HEK293T (cell line): Measurements from ENCODE around the gene MAPK6.

Source experiments
- CTCF ChIA-PET: fragments of 350-600 bp; formaldehyde crosslinking; extraction: SDS; loops from one replicate; lab custom pipeline; 2021; ENCODE audit warnings: antibody characterized with exemption, inconsistent platforms; lab: Yijun Ruan, JAX
- POLR2A ChIA-PET: fragments of 350-600 bp; formaldehyde crosslinking; extraction: SDS; loops from one replicate; lab custom pipeline; 2020; ENCODE audit warnings: antibody characterized with exemption, inconsistent platforms; lab: Yijun Ruan, JAX
- DNase-seq: peaks from one replicate; pipeline ENCODE4 v3.0.0; 2012; ENCODE audit warnings: mixed read lengths; ENCODE audit errors: extremely low spot score
- ARNT ChIP-seq: fragments of 450-650 bp; IDR thresholded peaks from 2 replicates; pipeline ENCODE4 v1.6.1; 2017; ENCODE audit warnings: mild to moderate bottlenecking
- BHLHE40 ChIP-seq: fragments of 450-650 bp; IDR thresholded peaks from 2 replicates; pipeline ENCODE4 v1.6.1; 2016; ENCODE audit warnings: mild to moderate bottlenecking, moderate library complexity, borderline replicate concordance
- CTBP1 ChIP-seq: fragments of 450-650 bp; IDR thresholded peaks from 2 replicates; pipeline ENCODE4 v1.6.1; 2016; ENCODE audit warnings: borderline replicate concordance
- ELF4 ChIP-seq: fragments of 450-650 bp; IDR thresholded peaks from 2 replicates; pipeline ENCODE4 v1.6.1; 2017; ENCODE audit warnings: antibody characterized with exemption
- FOXA1 ChIP-seq: fragments of 450-650 bp; IDR thresholded peaks from 2 replicates; pipeline ENCODE4 v1.6.1; 2016; ENCODE audit warnings: mild to moderate bottlenecking
- FOXK2 ChIP-seq: fragments of 450-650 bp; IDR thresholded peaks from 2 replicates; pipeline ENCODE4 v1.6.1; 2016; ENCODE audit warnings: mild to moderate bottlenecking
- FOXM1 ChIP-seq: fragments of 450-650 bp; IDR thresholded peaks from 2 replicates; pipeline ENCODE4 v1.6.1; 2017; ENCODE audit warnings: mild to moderate bottlenecking, borderline replicate concordance
- HDGF ChIP-seq: fragments of 450-650 bp; IDR thresholded peaks from 2 replicates; pipeline ENCODE4 v1.6.1; 2017; ENCODE audit warnings: antibody characterized with exemption, borderline replicate concordance
- L3MBTL2 ChIP-seq: fragments of 450-650 bp; conservative IDR thresholded peaks from 2 replicates; pipeline ENCODE4 v1.6.1; 2016; ENCODE audit warnings: mild to moderate bottlenecking
- LEF1 ChIP-seq: fragments of 450-650 bp; IDR thresholded peaks from 2 replicates; pipeline ENCODE4 v1.6.1; 2017; ENCODE audit warnings: mild to moderate bottlenecking, borderline replicate concordance
- NFRKB ChIP-seq: fragments of 450-650 bp; IDR thresholded peaks from 2 replicates; pipeline ENCODE4 v1.6.1; 2016; ENCODE audit warnings: mild to moderate bottlenecking, moderate library complexity
- PKNOX1 ChIP-seq: fragments of 450-650 bp; IDR thresholded peaks from 2 replicates; pipeline ENCODE4 v1.6.1; 2016
- SP1 ChIP-seq: fragments of 450-650 bp; IDR thresholded peaks from 2 replicates; pipeline ENCODE4 v1.6.1; 2017
- SUZ12 ChIP-seq: fragments of 450-650 bp; IDR thresholded peaks from 2 replicates; pipeline ENCODE4 v1.6.1; 2016; ENCODE audit warnings: mild to moderate bottlenecking
- TARDBP ChIP-seq: fragments of 450-650 bp; IDR thresholded peaks from 2 replicates; pipeline ENCODE4 v1.6.1; 2016
- ZNF384 ChIP-seq: fragments of 450-650 bp; IDR thresholded peaks from 2 replicates; pipeline ENCODE4 v1.6.1; 2016

Gene MAPK6

GRCh38 chr15:52008698-52009434 is 10.2 kb upstream of the MAPK6 start:
- ChIA-PET POLR2A (no interaction called here), CTCF (no interaction called here)
- TF ChIP-seq FOXA1: no peak
- no peak for TF ChIP-seq BHLHE40
- no peak for TF ChIP-seq LEF1
- TF ChIP-seq SP1: no peak
- TF ChIP-seq CTBP1: no peak
- no peak for TF ChIP-seq PKNOX1
- TF ChIP-seq ELF4: no peak
- TF ChIP-seq NFRKB: no peak
- no peak for TF ChIP-seq FOXK2
- TF ChIP-seq L3MBTL2: no peak
- TF ChIP-seq FOXM1: no peak
- TF ChIP-seq ZNF384: no peak
- DNase-seq: no peak

- POLR2A ChIA-PET: no interaction called here
- CTCF ChIA-PET: interaction anchor here (0.6 kb wide), 1 partner anchor 93 kb away, joined by 3 read pairs; no protein-coding TSS in a partner anchor
- TF ChIP-seq ELF4 (no peak), SP1 (no peak), FOXK2 (no peak), SUZ12 (no peak), HDGF (no peak), TARDBP (no peak)
- DNase-seq: no peak
Measured at GRCh38 chr15:52010633-52011595, 8.1 kb upstream of the MAPK6 start.

GRCh38 chr15:52011711-52012144 is 7.3 kb upstream of the MAPK6 start:
- TF ChIP-seq FOXK2 (no peak), FOXM1 (no peak), SP1 (no peak), NFRKB (no peak), ARNT (no peak), ELF4 (no peak), BHLHE40 (no peak), L3MBTL2 (no peak), LEF1 (no peak), SUZ12 (no peak), FOXA1 (no peak), ZNF384 (no peak), PKNOX1 (no peak), CTBP1 (no peak), TARDBP (no peak), HDGF (no peak)
- POLR2A ChIA-PET: no interaction called here
- no peak for DNase-seq
- CTCF ChIA-PET: no interaction called here

GRCh38 chr15:52012210-52012609 is 6.8 kb upstream of the MAPK6 start:
- DNase-seq: no peak
- ChIA-PET CTCF (no interaction called here), POLR2A (no interaction called here)
- TF ChIP-seq LEF1 (no peak), BHLHE40 (no peak), HDGF (no peak), ELF4 (no peak), SUZ12 (no peak), ZNF384 (no peak), FOXA1 (no peak), FOXM1 (no peak)

- POLR2A ChIA-PET: no interaction called here
- DNase-seq: no peak
- no peak for TF ChIP-seq PKNOX1
- TF ChIP-seq SP1: no peak
- no peak for TF ChIP-seq NFRKB
- no peak for TF ChIP-seq LEF1
- TF ChIP-seq ARNT: no peak
- no peak for TF ChIP-seq ZNF384
- TF ChIP-seq FOXA1: no peak
- no peak for TF ChIP-seq CTBP1
- CTCF ChIA-PET: no interaction called here
Measured at GRCh38 chr15:52013151-52013791, 5.7 kb upstream of the MAPK6 start.

- TF ChIP-seq HDGF (no peak), BHLHE40 (no peak), ZNF384 (no peak), NFRKB (no peak), ELF4 (no peak), TARDBP (no peak), FOXA1 (no peak), L3MBTL2 (no peak), ARNT (no peak), FOXM1 (no peak), FOXK2 (no peak), SUZ12 (no peak), LEF1 (no peak), CTBP1 (no peak), PKNOX1 (no peak)
- no peak for DNase-seq
- POLR2A ChIA-PET: no interaction called here
- CTCF ChIA-PET: no interaction called here
Measured at GRCh38 chr15:52014616-52015015, 4.4 kb upstream of the MAPK6 start.
